Lung (tissue), 12 donors: ENCODE measurements around the gene GAST. TPM values are rescaled to one million over a fixed set of nuclear protein-coding genes. Genes with fewer than 3 reads are reported as not detected.
A peak's percentile ranks its signal among the peaks of the same experiment; 100 is the strongest.

Experiments used
- ATAC-seq: fragments of 200-7000 bp; cut with Tn5 transposase; one replicate; pipeline ENCODE4 v1.9.1; 2020; ENCODE audit warnings: moderate number of reproducible peaks; ENCODE audit not compliant: insufficient read depth, low FRiP score
- DNase-seq, 3 donors: peaks; one replicate each; pipeline ENCODE4 v3.0.0-alpha.2; 2013 to 2017
- H3K27ac ChIP-seq, 2 donors: one replicate each; pipeline ENCODE4 v1.5.1; 2013; ENCODE audit warnings: mild to moderate bottlenecking in 2 of 2, moderate library complexity in 2 of 2, control low read depth in 1 of 2, inconsistent platforms in 1 of 2, low read depth in 1 of 2, low read length in 1 of 2
- H3K27me3 ChIP-seq, 3 donors: one replicate each; pipeline ENCODE4 v1.5.1; 2013; ENCODE audit warnings: low read length in 2 of 3; ENCODE audit not compliant: control insufficient read depth in 3 of 3, insufficient read depth in 3 of 3
- H3K36me3 ChIP-seq, 4 donors: one replicate each; pipeline ENCODE4 v1.5.1; 2013; ENCODE audit warnings: low read length in 4 of 4, mild to moderate bottlenecking in 1 of 4, moderate library complexity in 1 of 4; ENCODE audit not compliant: control insufficient read depth in 4 of 4, insufficient read depth in 4 of 4
- H3K4me1 ChIP-seq, 5 donors: one replicate each; pipeline ENCODE4 v1.5.1; 2013; ENCODE audit warnings: low read length in 5 of 5, mild to moderate bottlenecking in 2 of 5, moderate library complexity in 1 of 5; ENCODE audit not compliant: control insufficient read depth in 5 of 5, insufficient read depth in 5 of 5
- H3K4me3 ChIP-seq: one replicate; pipeline ENCODE4 v1.5.1; 2013; ENCODE audit warnings: mild to moderate bottlenecking, control low read depth, moderate library complexity
- H3K9ac ChIP-seq, 2 donors: one replicate each; pipeline ENCODE4 v1.5.1; 2013; ENCODE audit warnings: low read length in 2 of 2, control low read depth in 1 of 2; ENCODE audit not compliant: insufficient read depth in 1 of 2
- H3K9me3 ChIP-seq, 4 donors: one replicate each; pipeline ENCODE4 v1.5.1; 2013; ENCODE audit warnings: low read length in 3 of 4, mild to moderate bottlenecking in 1 of 4, moderate library complexity in 1 of 4; ENCODE audit not compliant: control insufficient read depth in 4 of 4, insufficient read depth in 3 of 4
- CTCF ChIP-seq: IDR thresholded peaks from 2 replicates; pipeline ENCODE4 v1.5.1; 2012; ENCODE audit warnings: mild to moderate bottlenecking; ENCODE audit errors: control extremely low read depth, extremely low read depth
- WGBS, 2 donors: extraction: QIAGEN DNeasy Blood & Tissue Kit; methylation state at CpG; one replicate each; pipeline ENCODE4 v1.1.7; 2013; 5-methylcytosine and 5-hydroxymethylcytosine counted together
- polyA plus RNA-seq, 2 donors: library from polyadenylated mRNA; stranded (reverse); fragments of 200-250 nt; gene quantifications; one replicate each; pipeline ENCODE4 v1.2.1, GENCODE V29; 2013
- total RNA-seq, 2 donors: library from RNA; depleted of rRNA in 1 of 2; stranded (reverse); fragments of >200 nt in 1 of 2; gene quantifications; one replicate each; pipeline ENCODE4 v1.2.1, GENCODE V29; 2014 to 2021
- donor health status: control.
- donor health status: control.
- donor health status: Bipolar disorder and iron deficiency.
- donor health status: healthy.
- donor health status: DM: yes; HTN: yes; CAD: no.

GAST gene
- total and polyA plus RNA-seq, 4 donors: not detected

- Histone ChIP-seq H3K9me3 (no peaks in the 10 kb centered on the region), H3K4me1 (peaks cover 0 to 17% (median 5%) of the 10 kb centered on the region in 5 donors), H3K27ac (peak overlapping the region; percentile 67 to 99), H3K27me3 (no peaks in the 10 kb centered on the region), H3K4me3 (peak overlapping the region; percentile 85), H3K36me3 (peaks cover 32 to 43% (median 36%) of the 10 kb centered on the region in 4 donors), H3K9ac (peak overlapping the region; percentile 83 to 97)
- DNase-seq (peak; percentile 51 to 73 (median 71)), ATAC-seq (no peak)
- 2% methylated on average over 27 of the region's 27 CpGs for WGBS, 2 donors
- TF ChIP-seq CTCF: peak; percentile 32
Measured at GRCh38 chr17:41689497-41690299, 22.4 kb upstream of the GAST start.

GRCh38 chr17:41690497-41690896 lies 21.6 kb upstream of the GAST start:
- ATAC-seq (no peak), DNase-seq (no peak)
- Histone ChIP-seq H3K9me3 (no peaks in the 10 kb centered on the region), H3K4me1 (peaks cover 0 to 17% (median 5%) of the 10 kb centered on the region in 5 donors), H3K36me3 (peaks cover 32 to 43% (median 39%) of the 10 kb centered on the region in 4 donors), H3K27ac (no peak overlapping the region), H3K4me3 (no peak overlapping the region), H3K27me3 (no peaks in the 10 kb centered on the region), H3K9ac (peak overlapping the region in 1 of 2 donors; percentile 97)
- no peak for TF ChIP-seq CTCF
- 70 to 92% methylated on average over 2 of the region's 2 CpGs for WGBS, 2 donors

- peaks cover 0 to 19% (median 8%) of the 10 kb centered on the region in 5 donors for H3K4me1 ChIP-seq
- no peak for ATAC-seq
- H3K27ac ChIP-seq: no peak overlapping the region
- no peak for DNase-seq
- no peak for TF ChIP-seq CTCF
- H3K36me3 ChIP-seq: peaks cover 32 to 43% (median 39%) of the 10 kb centered on the region in 4 donors
- H3K9ac ChIP-seq: no peak overlapping the region
- WGBS, 2 donors: 78 to 89% methylated on average over 10 of the region's 10 CpGs
- no peaks in the 10 kb centered on the region for H3K27me3 ChIP-seq
- no peak overlapping the region for H3K4me3 ChIP-seq
- no peaks in the 10 kb centered on the region for H3K9me3 ChIP-seq
Measured at GRCh38 chr17:41691031-41691777, 20.9 kb upstream of the GAST start.
